HepG2 (cell line): ENCODE data around the gene NUCB1. TPM values are rescaled to one million over a fixed set of nuclear protein-coding genes. Genes with fewer than 3 reads are reported as not detected.

Source experiments
- ARHGAP35 ChIP-seq: sonication (generic); formaldehyde crosslinking; IDR thresholded peaks from 2 replicates; pipeline ENCODE4 v1.9.0; 2022; ENCODE audit warnings: mild to moderate bottlenecking, inconsistent platforms, moderate library complexity, missing genetic modification reagents, borderline replicate concordance
- CEBPZ ChIP-seq: IDR thresholded peaks from 2 replicates; pipeline ENCODE4 v1.6.1; 2012; ENCODE audit warnings: low read length, improper control_type of control experiment
- GPN1 ChIP-seq: sonication (generic); formaldehyde crosslinking; IDR thresholded peaks from 2 replicates; pipeline ENCODE4 v1.5.1; 2020; ENCODE audit warnings: missing genetic modification reagents, borderline replicate concordance
- MYPOP ChIP-seq: sonication (generic); formaldehyde crosslinking; IDR thresholded peaks from 2 replicates; pipeline ENCODE4 v1.8.1; 2023; ENCODE audit warnings: mild to moderate bottlenecking, moderate library complexity, missing genetic modification reagents
- SRSF4 ChIP-seq: fragments of 200-400 bp; formaldehyde crosslinking; IDR thresholded peaks from one replicate; pipeline ENCODE4 v1.6.1; 2018; ENCODE audit warnings: mild to moderate bottlenecking, low read depth, low read length, moderate library complexity; ENCODE audit not compliant: poor library complexity, severe bottlenecking
- U2AF2 ChIP-seq: fragments of 200-400 bp; formaldehyde crosslinking; IDR thresholded peaks from 2 replicates; pipeline ENCODE4 v1.6.1; 2017; ENCODE audit warnings: low read depth, mild to moderate bottlenecking, low read length
- ZBTB40 ChIP-seq, 2 experiments: fragments of 450-650 bp in 1 of 2; sonication (generic) in 1 of 2; formaldehyde crosslinking in 1 of 2; IDR thresholded peaks; 2 replicates each; pipeline versions ENCODE4 v1.6.1 to v1.8.0; 2016 to 2022; ENCODE audit warnings: antibody characterized with exemption in 1 of 2, mild to moderate bottlenecking in 1 of 2, missing genetic modification reagents in 1 of 2
- ZBTB7A ChIP-seq: sonication (generic); formaldehyde crosslinking; IDR thresholded peaks from 2 replicates; pipeline ENCODE4 v1.8.0; 2022; ENCODE audit warnings: mild to moderate bottlenecking, missing genetic modification reagents
- ZEB1 ChIP-seq: IDR thresholded peaks from 2 replicates; pipeline ENCODE4 v1.6.1; 2012; ENCODE audit warnings: mild to moderate bottlenecking, low read depth, inconsistent platforms; ENCODE audit not compliant: insufficient replicate concordance
- ZFX ChIP-seq: sonication (generic); formaldehyde crosslinking; IDR thresholded peaks from 2 replicates; pipeline ENCODE4 v1.4.0; 2020; ENCODE audit warnings: mild to moderate bottlenecking, low read depth, missing genetic modification reagents, moderate library complexity
- ZNF3 ChIP-seq: IDR thresholded peaks from 2 replicates; pipeline ENCODE4 v1.7.0; 2017; ENCODE audit warnings: inconsistent platforms
- polyA plus RNA-seq, 8 experiments: library from polyadenylated mRNA; depleted of rRNA in 3 of 8; stranded (reverse) in 7 of 8; unstranded in 1 of 8; fragments of >200 nt; fragmentation: Illumina TruSeq in 4 of 8; extraction: Trizol in 4 of 8; gene quantifications; 2 replicates each; pipeline versions ENCODE4 v1.2.1 to v1.2.3, GENCODE V29; 2011 to 2016; ENCODE audit warnings: low read depth in 4 of 8, missing spikeins in 1 of 8, mixed read lengths in 1 of 8; ENCODE audit not compliant: insufficient read depth in 1 of 8
- total RNA-seq, 5 experiments: library from RNA; depleted of rRNA; stranded (reverse); fragments of >200 nt; fragmentation: Illumina TruSeq; extraction: Trizol; gene quantifications; 2 replicates each; pipeline ENCODE4 v1.2.3, GENCODE V29; 2016; ENCODE audit warnings: low read depth in 1 of 5
- TF ChIP-seq, protein P1 (sequence below): sonication (generic); formaldehyde crosslinking; IDR thresholded peaks from 2 replicates; pipeline ENCODE4 v1.5.0; 2020; ENCODE audit warnings: mild to moderate bottlenecking, missing genetic modification reagents

The NUCB1 gene
- total and polyA plus RNA-seq, 2 of the 13 experiments (the other 11 are each of a cell fraction or from before 2014, with no cell fraction given), result 82.3 to 106 TPM

DNA sequence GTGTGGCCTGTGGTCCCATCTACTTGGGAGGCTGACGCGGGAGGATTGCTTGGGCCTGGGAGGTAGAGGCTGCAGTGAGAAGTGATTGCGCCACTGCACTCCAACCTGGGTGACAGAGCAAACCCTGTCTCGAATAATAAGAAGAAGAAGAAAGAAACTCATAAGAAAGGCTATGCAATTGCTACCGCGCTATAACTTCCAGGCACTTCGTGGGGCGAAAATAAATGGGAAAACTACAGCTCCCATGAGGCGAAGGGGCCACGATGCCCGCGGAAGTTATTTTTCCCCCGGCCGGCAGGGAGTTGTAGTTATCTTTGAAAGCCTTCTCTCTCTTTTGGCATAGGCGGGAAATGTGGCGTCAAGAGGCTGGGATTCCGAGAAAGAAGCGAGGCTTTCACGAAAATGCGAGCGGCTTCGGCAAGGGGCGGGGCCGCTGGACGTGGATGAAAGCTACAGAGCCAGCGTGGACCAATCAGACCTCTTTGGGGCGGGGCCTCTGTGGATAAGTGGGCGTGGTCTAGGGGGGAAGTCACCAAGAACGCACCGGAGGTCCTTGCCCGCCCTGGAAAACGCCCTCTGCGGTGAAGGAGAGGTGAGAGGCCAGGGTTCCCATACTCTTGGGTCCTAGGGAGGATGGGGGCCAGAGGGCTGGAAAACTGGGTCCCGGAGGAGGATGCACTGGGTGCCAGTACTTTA is at the start of gene NUCB1 (continued):
- no peak for TF ChIP-seq CEBPZ
- TF ChIP-seq ARHGAP35 (CRISPR knock-in tag), result peak; percentile 10; the same call in 1 of the 2 replicates
- no peak for TF ChIP-seq ZBTB40 (IDR thresholded peaks at IDR 0.05)
- peak; percentile 60 for TF ChIP-seq ZBTB40 (CRISPR knock-in tag; IDR thresholded peaks at IDR 0.05)
- no peak; the same call in 1 of the 2 replicates for TF ChIP-seq ZNF3 (CRISPR knock-in tag)
- TF ChIP-seq SRSF4, result no peak
- TF ChIP-seq, protein P1, sequence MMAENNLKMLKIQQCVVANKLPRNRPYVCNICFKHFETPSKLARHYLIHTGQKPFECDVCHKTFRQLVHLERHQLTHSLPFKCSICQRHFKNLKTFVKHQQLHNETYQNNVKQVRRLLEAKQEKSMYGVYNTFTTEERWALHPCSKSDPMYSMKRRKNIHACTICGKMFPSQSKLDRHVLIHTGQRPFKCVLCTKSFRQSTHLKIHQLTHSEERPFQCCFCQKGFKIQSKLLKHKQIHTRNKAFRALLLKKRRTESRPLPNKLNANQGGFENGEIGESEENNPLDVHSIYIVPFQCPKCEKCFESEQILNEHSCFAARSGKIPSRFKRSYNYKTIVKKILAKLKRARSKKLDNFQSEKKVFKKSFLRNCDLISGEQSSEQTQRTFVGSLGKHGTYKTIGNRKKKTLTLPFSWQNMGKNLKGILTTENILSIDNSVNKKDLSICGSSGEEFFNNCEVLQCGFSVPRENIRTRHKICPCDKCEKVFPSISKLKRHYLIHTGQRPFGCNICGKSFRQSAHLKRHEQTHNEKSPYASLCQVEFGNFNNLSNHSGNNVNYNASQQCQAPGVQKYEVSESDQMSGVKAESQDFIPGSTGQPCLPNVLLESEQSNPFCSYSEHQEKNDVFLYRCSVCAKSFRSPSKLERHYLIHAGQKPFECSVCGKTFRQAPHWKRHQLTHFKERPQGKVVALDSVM, result peak; percentile 98
- TF ChIP-seq ZEB1, result peak; percentile 27
- TF ChIP-seq U2AF2, result no peak
- no peak for TF ChIP-seq GPN1
- no peak for TF ChIP-seq ZBTB7A (CRISPR knock-in tag)
- TF ChIP-seq ZFX (CRISPR knock-in tag), result no peak
- peak; percentile 63; the same call in 1 of the 2 replicates for TF ChIP-seq MYPOP
